AG09309 (cell line): ENCODE results near the gene VTCN1.

Experiments
- DNase-seq: peaks from one replicate; pipeline ENCODE4 v3.0.0-alpha.2; 2010; ENCODE audit warnings: low read depth
- H3K4me3 ChIP-seq: 2 replicates; pipeline ENCODE4 v1.5.1; 2011; ENCODE audit warnings: mild to moderate bottlenecking, low read depth, low read length, moderate library complexity; ENCODE audit not compliant: control insufficient read depth
- TF ChIP-seq, protein P1 (sequence below): IDR thresholded peaks from 2 replicates; pipeline ENCODE4 v1.5.1; 2011; ENCODE audit warnings: mild to moderate bottlenecking, low read depth, low read length, inconsistent platforms; ENCODE audit not compliant: insufficient read depth, control insufficient read depth; ENCODE audit errors: missing control alignments

VTCN1 gene

DNA sequence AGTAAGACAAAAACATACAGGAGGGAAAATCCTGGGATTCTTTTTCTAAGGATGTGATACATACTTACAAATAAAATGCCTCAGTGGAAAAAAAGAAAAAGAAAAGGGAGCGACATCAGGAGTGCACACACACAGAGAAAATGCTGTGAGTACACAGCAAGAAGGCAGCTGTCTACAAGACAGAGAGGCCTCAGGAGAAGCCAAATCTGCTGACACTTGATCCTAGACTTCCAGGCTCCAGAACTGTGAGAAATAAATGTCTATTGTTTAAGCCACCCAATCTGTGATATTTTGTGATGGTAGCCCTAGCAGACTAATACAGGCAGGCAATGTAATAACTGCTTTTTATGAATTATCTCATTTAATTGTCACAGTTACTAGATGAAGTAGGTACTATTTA, 72.2 kb downstream of the VTCN1 start:
- H3K4me3 ChIP-seq: no peak overlapping the region
- TF ChIP-seq, protein P1, sequence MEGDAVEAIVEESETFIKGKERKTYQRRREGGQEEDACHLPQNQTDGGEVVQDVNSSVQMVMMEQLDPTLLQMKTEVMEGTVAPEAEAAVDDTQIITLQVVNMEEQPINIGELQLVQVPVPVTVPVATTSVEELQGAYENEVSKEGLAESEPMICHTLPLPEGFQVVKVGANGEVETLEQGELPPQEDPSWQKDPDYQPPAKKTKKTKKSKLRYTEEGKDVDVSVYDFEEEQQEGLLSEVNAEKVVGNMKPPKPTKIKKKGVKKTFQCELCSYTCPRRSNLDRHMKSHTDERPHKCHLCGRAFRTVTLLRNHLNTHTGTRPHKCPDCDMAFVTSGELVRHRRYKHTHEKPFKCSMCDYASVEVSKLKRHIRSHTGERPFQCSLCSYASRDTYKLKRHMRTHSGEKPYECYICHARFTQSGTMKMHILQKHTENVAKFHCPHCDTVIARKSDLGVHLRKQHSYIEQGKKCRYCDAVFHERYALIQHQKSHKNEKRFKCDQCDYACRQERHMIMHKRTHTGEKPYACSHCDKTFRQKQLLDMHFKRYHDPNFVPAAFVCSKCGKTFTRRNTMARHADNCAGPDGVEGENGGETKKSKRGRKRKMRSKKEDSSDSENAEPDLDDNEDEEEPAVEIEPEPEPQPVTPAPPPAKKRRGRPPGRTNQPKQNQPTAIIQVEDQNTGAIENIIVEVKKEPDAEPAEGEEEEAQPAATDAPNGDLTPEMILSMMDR: no peak
- no peak for DNase-seq

GRCh38 chr1:117138106-117138505, 72.6 kb downstream of the VTCN1 start:
- TF ChIP-seq, protein P1: no peak
- DNase-seq: no peak
- H3K4me3 ChIP-seq: no peak overlapping the region

DNA sequence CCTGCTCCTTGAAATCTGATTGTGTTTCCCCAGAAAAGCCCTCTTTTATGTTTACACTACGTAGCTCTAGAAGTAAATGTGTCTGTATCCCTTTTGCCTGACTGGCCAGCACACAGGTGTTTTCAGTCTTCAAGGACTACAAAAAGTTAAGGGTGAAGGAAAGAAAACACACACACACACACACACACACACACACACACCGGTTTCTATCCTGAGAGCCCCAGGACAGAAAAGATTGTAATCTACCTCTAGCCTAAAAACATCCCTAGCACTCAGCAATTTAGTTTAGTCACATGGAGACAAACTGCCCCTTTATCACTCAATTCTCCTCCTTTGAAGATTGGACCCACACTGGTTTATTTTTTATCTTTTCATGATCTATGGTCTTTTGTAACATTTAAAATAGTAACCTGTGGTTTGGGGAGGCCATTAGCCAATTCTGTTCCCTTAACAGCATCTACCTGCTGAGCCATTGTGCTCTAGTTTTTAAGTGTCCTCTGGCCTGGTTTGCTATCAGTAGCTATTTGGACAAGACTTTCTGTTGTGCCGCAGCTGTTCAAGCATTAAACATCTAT, 73.4 kb downstream of the VTCN1 start:
- TF ChIP-seq, protein P1: no peak
- DNase-seq: no peak
- H3K4me3 ChIP-seq: no peak overlapping the region

- TF ChIP-seq, protein P1: no peak
- H3K4me3 ChIP-seq: no peak overlapping the region
- no peak for DNase-seq
Observed at GRCh38 chr1:117136749-117137148, 74.0 kb downstream of the VTCN1 start.

GRCh38 chr1:117135329-117135728, 75.4 kb downstream of the VTCN1 start:
- DNase-seq: no peak
- no peak overlapping the region for H3K4me3 ChIP-seq
- TF ChIP-seq, protein P1: no peak

DNA sequence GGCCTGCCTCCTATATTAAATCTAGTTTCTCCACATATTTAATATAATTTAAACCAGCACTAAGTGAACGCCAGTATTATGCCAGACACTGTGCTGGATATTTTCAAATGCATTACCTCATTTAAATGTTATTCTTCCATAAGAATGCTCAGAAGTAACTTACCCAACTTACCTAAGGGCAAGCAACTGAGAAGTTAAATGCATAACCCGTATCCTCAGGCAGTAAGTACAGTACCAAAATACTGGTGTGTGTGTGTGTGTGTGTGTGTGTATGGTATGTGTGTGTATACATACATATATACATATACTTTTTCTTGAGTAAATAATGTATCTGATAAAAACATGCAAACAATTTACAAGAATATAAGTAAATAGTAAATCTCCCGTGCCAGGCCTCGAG, 80.2 kb downstream of the VTCN1 start:
- no peak for DNase-seq
- no peak overlapping the region for H3K4me3 ChIP-seq
- TF ChIP-seq, protein P1: no peak
